OCI-LY7 (cell line): Measurements from ENCODE around the gene VEPH1. TPM values are rescaled to one million over a fixed set of nuclear protein-coding genes. Genes with fewer than 3 reads are reported as not detected.

ENCODE experiments used
- BruUV-seq: library from RNA; stranded (reverse); fragments of 400-500 nt; replicated peaks from 2 replicates; lab custom pipeline; 2021; lab: Mats Ljungman, UMichigan
- CTCF ChIA-PET: fragments of 300-600 bp; sonication (Branson Sonifier 250); formaldehyde crosslinking; loops from one replicate; lab custom pipeline; 2022; ENCODE audit warnings: antibody characterized with exemption; ENCODE audit not compliant: unreplicated experiment; lab: Charles Lee
- POLR2A ChIA-PET: fragments of 300-600 bp; sonication (Branson Sonifier 250); formaldehyde crosslinking; loops from one replicate; lab custom pipeline; 2022; ENCODE audit warnings: antibody characterized with exemption; lab: Charles Lee
- DNase-seq: peaks from one replicate; pipeline ENCODE4 v3.0.0-alpha.2; 2015; ENCODE audit warnings: low spot score
- H2AFZ ChIP-seq: fragments of 200-600 bp; sonication (generic), shearing (Covaris generic); 2 replicates; pipeline ENCODE4 v1.6.1; 2014; ENCODE audit warnings: mild to moderate bottlenecking, antibody characterized with exemption, low read length, moderate library complexity
- H3K27ac ChIP-seq: fragments of 200-600 bp; sonication (generic); 2 replicates; pipeline ENCODE4 v1.5.1; 2014; ENCODE audit warnings: mixed run types, low read depth, mild to moderate bottlenecking, moderate library complexity, low read length, inconsistent platforms; ENCODE audit not compliant: poor library complexity, severe bottlenecking
- H3K36me3 ChIP-seq: fragments of 200-600 bp; sonication (generic); 2 replicates; pipeline ENCODE4 v1.6.1; 2014; ENCODE audit warnings: mild to moderate bottlenecking, antibody characterized with exemption, low read length, moderate library complexity, mixed read lengths; ENCODE audit not compliant: insufficient read depth
- H3K4me1 ChIP-seq: fragments of 200-600 bp; sonication (generic); 2 replicates; pipeline ENCODE4 v1.5.1; 2014; ENCODE audit warnings: mild to moderate bottlenecking, low read length; ENCODE audit not compliant: insufficient read depth, poor library complexity, severe bottlenecking
- H3K4me2 ChIP-seq: fragments of 200-600 bp; sonication (generic); 2 replicates; pipeline ENCODE4 v1.6.1; 2014; ENCODE audit warnings: mild to moderate bottlenecking, low read length
- H3K4me3 ChIP-seq: fragments of 200-600 bp; sonication (generic); 2 replicates; pipeline ENCODE4 v1.5.1; 2014; ENCODE audit warnings: mild to moderate bottlenecking, low read depth, low read length; ENCODE audit not compliant: poor library complexity, severe bottlenecking
- H3K79me2 ChIP-seq: fragments of 200-600 bp; sonication (generic); 2 replicates; pipeline ENCODE4 v1.6.1; 2016; ENCODE audit warnings: low read depth, mild to moderate bottlenecking, low read length, moderate library complexity, mixed read lengths; ENCODE audit not compliant: insufficient read depth
- H3K9me2 ChIP-seq: fragments of 200-600 bp; sonication (generic); 2 replicates; pipeline ENCODE4 v1.6.1; 2016; ENCODE audit warnings: mild to moderate bottlenecking, low read length, mixed read lengths; ENCODE audit not compliant: insufficient read depth
- H3K9me3 ChIP-seq: fragments of 200-600 bp; sonication (generic); 2 replicates; pipeline ENCODE4 v1.6.1; 2014; ENCODE audit warnings: mild to moderate bottlenecking, mixed run types, low read length, mixed read lengths
- H4K20me1 ChIP-seq: fragments of 200-600 bp; sonication (generic); 2 replicates; pipeline ENCODE4 v1.6.1; 2014; ENCODE audit warnings: mild to moderate bottlenecking, antibody characterized with exemption, low read length, moderate library complexity, mixed read lengths; ENCODE audit not compliant: insufficient read depth
- CTCF ChIP-seq: fragments of 200-600 bp; sonication (generic); conservative IDR thresholded peaks from 2 replicates; pipeline ENCODE4 v1.5.1; 2014; ENCODE audit warnings: mild to moderate bottlenecking, antibody characterized with exemption, low read length, moderate library complexity, mixed read lengths
- EZH2phosphoT487 ChIP-seq: fragments of 200-600 bp; sonication (generic); IDR thresholded peaks from 2 replicates; pipeline ENCODE4 v1.6.1; 2018; ENCODE audit warnings: low read depth, borderline replicate concordance, mild to moderate bottlenecking, mixed run types, antibody characterized with exemption, low read length, moderate library complexity, mixed read lengths
- intact Hi-C: fragments of 100-400 bp; cut with micrococcal nuclease; formaldehyde crosslinking; loops from one replicate; pipeline ENCODE4 v1.10.0; 2022; ENCODE audit not compliant: unreplicated experiment
- total RNA-seq, 2 experiments: library from RNA; depleted of rRNA in 1 of 2; stranded (reverse); fragments of >200 nt in 1 of 2; shearing (Covaris generic) in 1 of 2; gene quantifications; 2 replicates each; pipeline ENCODE4 v1.2.3, GENCODE V29; 2014 to 2022

VEPH1 gene
- total RNA-seq, 2 experiments from 2014 or later: not detected

- Histone ChIP-seq H3K4me2 (no peak overlapping the region), H3K36me3 (no peaks in the 10 kb centered on the region), H2AFZ (no peak overlapping the region), H3K9me2 (no peaks in the 10 kb centered on the region), H3K4me1 (no peaks in the 10 kb centered on the region), H3K27ac (no peak overlapping the region), H3K9me3 (no peaks in the 10 kb centered on the region), H3K79me2 (no peaks in the 10 kb centered on the region), H3K4me3 (no peak overlapping the region), H4K20me1 (no peaks in the 10 kb centered on the region)
- BruUV-seq: no TSS peak
- ChIA-PET CTCF (no interaction called here), POLR2A (interaction anchor here (0.7 kb wide), 2 partner anchors 22 to 44 kb away, joined by 3 read pairs; no protein-coding TSS in a partner anchor)
- TF ChIP-seq EZH2phosphoT487 (no peak), CTCF (no peak)
- no peak for DNase-seq
- intact Hi-C loops: no loop called here
Observed at GRCh38 chr3:157219215-157219614, 284.0 kb downstream of the VEPH1 start.

Other genes with a start within 250 kb of the VEPH1 start
- not detected in 2 replicates for gene PTX3, start 66.6 kb downstream of the VEPH1 start, total RNA-seq (2014; rRNA removed; shearing (Covaris generic))
- gene PTX3, start 66.6 kb downstream of the VEPH1 start, total RNA-seq (2022): not detected in 2 replicates